Measurements from ENCODE around the gene FOXK1. TPM values are rescaled to one million over a fixed set of nuclear protein-coding genes. Genes with fewer than 3 reads are reported as not detected.

FOXK1 gene
- total RNA-seq, 4 donors from 2014 or later = 9.6 to 35.0 (median 12.5) TPM

GRCh38 chr7:4788627-4789189, 106.6 kb downstream of the FOXK1 start:
- no peak for TF ChIP-seq CTCF (IDR thresholded peaks at IDR 0.05; ENCODE audit: low read depth)

DNA sequence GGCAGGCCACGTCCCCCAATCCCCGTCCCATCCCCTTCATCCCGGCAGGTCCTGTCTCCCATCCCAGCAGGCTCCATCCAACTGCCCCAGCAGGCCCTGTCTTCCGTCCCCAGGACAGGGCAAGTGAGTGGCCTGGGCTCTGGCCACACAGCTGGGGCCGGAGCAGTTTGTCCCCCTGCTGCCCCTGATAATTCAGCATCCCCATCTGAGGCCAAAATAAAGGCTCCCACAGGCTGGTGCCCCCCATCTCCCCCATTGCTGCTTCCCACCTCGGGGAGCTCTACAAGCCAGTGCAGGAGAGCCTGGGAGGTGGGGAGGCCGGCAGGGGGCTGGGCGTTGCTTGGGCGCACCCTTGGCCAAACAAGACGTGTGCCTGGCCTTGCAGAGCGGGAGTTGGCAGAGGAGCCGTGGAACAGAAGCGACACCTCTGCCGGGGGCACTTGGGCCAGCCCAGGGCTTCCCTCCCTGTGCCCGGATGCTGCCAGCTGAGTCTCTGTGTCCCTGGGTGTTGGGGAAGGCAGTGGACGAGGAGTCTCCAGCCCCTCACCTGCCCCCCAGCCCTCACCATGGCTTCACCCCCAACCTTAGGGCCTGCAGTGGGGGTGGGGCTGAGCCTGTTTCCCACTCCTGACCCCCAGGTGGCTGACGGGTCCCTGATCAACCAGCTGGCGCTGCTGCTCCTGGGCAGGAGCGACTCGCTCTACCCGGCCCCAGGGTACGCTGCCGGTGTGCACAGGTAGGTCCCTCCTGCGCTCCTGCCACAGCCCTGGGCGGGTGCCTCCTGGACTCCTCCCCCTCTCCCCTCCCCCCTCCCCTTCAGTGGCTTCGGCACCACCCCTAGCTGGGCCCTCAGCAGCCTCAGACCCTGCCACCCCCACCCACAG, 107.3 kb downstream of the FOXK1 start:
- TF ChIP-seq CTCF (IDR thresholded peaks at IDR 0.05; ENCODE audit: low read depth) = no peak

GRCh38 chr7:4790078-4790465, 108.0 kb downstream of the FOXK1 start:
- TF ChIP-seq CTCF (IDR thresholded peaks at IDR 0.05; ENCODE audit: low read depth) = no peak

- TF ChIP-seq CTCF (IDR thresholded peaks at IDR 0.05; ENCODE audit: low read depth) = no peak
Measured at GRCh38 chr7:4790516-4790991, 108.5 kb downstream of the FOXK1 start.

DNA sequence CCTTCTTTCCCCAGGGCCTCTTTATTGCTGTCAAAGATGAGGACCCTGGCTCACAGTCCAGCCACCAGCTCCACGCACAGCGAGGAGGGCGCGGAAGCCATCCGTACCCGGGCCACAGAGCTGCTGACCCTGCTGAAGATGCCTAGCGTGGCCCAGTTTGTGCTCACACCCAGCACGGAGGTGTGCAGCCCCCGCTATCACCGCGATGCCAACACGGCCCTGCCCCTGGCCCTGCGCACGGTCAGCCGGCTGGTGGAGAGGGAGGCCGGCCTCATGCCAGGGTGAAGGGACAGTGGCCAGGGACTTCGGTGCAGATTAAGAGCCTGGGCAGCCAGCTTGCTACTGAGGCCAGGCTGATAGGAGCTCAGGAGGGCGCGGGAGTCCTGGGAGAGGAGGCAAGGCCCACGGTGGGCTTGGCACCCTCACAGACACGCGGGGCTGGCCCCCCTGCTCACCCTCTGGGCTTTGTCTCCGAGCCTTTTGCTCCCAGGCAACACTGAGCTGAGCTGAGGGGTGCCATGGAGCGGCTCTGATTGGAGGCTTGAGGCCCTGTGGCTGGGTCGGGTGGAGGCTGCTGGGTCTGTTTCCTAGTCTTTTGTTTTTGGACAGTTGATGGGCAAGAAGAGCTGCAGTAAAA, 109.1 kb downstream of the FOXK1 start:
- TF ChIP-seq CTCF (IDR thresholded peaks at IDR 0.05; ENCODE audit: low read depth) = no peak

GRCh38 chr7:4791738-4792536, 109.8 kb downstream of the FOXK1 start:
- TF ChIP-seq CTCF (IDR thresholded peaks at IDR 0.05; ENCODE audit: low read depth) = no peak
